PC-9 (cell line): ENCODE measurements around the gene CTNNA3. TPM values are rescaled to one million over a fixed set of nuclear protein-coding genes. Genes with fewer than 3 reads are reported as not detected.

Experiments used
- BruUV-seq: library from RNA; stranded (reverse); fragments of 400-500 nt; replicated peaks from 2 replicates; lab custom pipeline; 2021; lab: Mats Ljungman, UMichigan
- CTCF ChIA-PET: fragments of 300-600 bp; sonication (Branson Sonifier 250); formaldehyde crosslinking; loops from one replicate; lab custom pipeline; 2022; ENCODE audit warnings: antibody characterized with exemption; lab: Charles Lee
- POLR2A ChIA-PET: fragments of 300-600 bp; sonication (Branson Sonifier 250); formaldehyde crosslinking; loops from one replicate; lab custom pipeline; 2022; ENCODE audit warnings: antibody characterized with exemption; ENCODE audit not compliant: unreplicated experiment; lab: Charles Lee
- DNase-seq, 2 experiments: peaks; one replicate each; pipeline versions ENCODE4 v3.0.0 to v3.0.0-alpha.2; 2015 to 2022; ENCODE audit warnings: mixed read lengths in 1 of 2
- H2AFZ ChIP-seq: fragments of 200-600 bp; sonication (generic); 2 replicates; pipeline ENCODE4 v1.8.1; 2017; ENCODE audit warnings: antibody characterized with exemption
- H3F3A ChIP-seq: fragments of 200-600 bp; sonication (generic); 2 replicates; pipeline ENCODE4 v1.8.1; 2017; ENCODE audit warnings: antibody characterized with exemption, mild to moderate bottlenecking, low read depth; ENCODE audit not compliant: insufficient read depth
- H3K27ac ChIP-seq: fragments of 200-600 bp; sonication (generic); 2 replicates; pipeline ENCODE4 v1.6.1; 2016; ENCODE audit warnings: mixed run types
- H3K27me3 ChIP-seq: fragments of 200-600 bp; sonication (generic); 2 replicates; pipeline ENCODE4 v1.6.1; 2016; ENCODE audit warnings: low read depth, mixed run types; ENCODE audit not compliant: insufficient read depth
- H3K36me3 ChIP-seq: fragments of 200-600 bp; sonication (generic); 2 replicates; pipeline ENCODE4 v1.6.1; 2016; ENCODE audit warnings: low read depth, mixed run types
- H3K4me1 ChIP-seq: fragments of 200-600 bp; sonication (generic); replicated peaks from 2 replicates; pipeline ENCODE4 v1.6.1; 2016; ENCODE audit warnings: mixed run types; ENCODE audit not compliant: insufficient read depth
- H3K4me2 ChIP-seq: fragments of 200-600 bp; sonication (generic); 2 replicates; pipeline ENCODE4 v1.6.1; 2017; ENCODE audit warnings: mixed run types
- H3K4me3 ChIP-seq: fragments of 200-600 bp; sonication (generic); 2 replicates; pipeline ENCODE4 v1.6.1; 2016; ENCODE audit warnings: mixed run types
- H3K79me2 ChIP-seq: fragments of 200-600 bp; sonication (generic); 2 replicates; pipeline ENCODE4 v1.6.1; 2017; ENCODE audit warnings: low read depth, mixed run types
- H3K9me2 ChIP-seq: fragments of 200-600 bp; sonication (generic); 2 replicates; pipeline ENCODE4 v1.8.1; 2017; ENCODE audit warnings: mild to moderate bottlenecking; ENCODE audit not compliant: insufficient read depth
- H3K9me3 ChIP-seq: fragments of 200-600 bp; sonication (generic); 2 replicates; pipeline ENCODE4 v1.8.1; 2016; ENCODE audit warnings: low read depth; ENCODE audit not compliant: insufficient read depth
- H4K20me1 ChIP-seq: fragments of 200-600 bp; sonication (generic); 2 replicates; pipeline ENCODE4 v1.8.1; 2017; ENCODE audit not compliant: insufficient read depth
- EZH2 ChIP-seq: fragments of 200-600 bp; sonication (generic); IDR thresholded peaks from 2 replicates; pipeline ENCODE4 v1.8.0; 2017; ENCODE audit warnings: antibody characterized with exemption, low read depth
- intact Hi-C: fragments of 100-400 bp; cut with micrococcal nuclease; formaldehyde crosslinking; loops from one replicate; pipeline ENCODE4 v1.10.0; 2022; ENCODE audit not compliant: unreplicated experiment
- total RNA-seq: library from RNA; stranded (reverse); gene quantifications from 2 replicates; pipeline ENCODE4 v1.2.3, GENCODE V29; 2021
- TF ChIP-seq, protein P1 (sequence below): fragments of 200-600 bp; sonication (generic); conservative IDR thresholded peaks from 2 replicates; pipeline ENCODE4 v1.6.1; 2017; ENCODE audit warnings: mixed run types, antibody characterized with exemption, mild to moderate bottlenecking, moderate library complexity

CTNNA3 gene
- total RNA-seq, 1 experiment from 2014 or later = not detected

DNA sequence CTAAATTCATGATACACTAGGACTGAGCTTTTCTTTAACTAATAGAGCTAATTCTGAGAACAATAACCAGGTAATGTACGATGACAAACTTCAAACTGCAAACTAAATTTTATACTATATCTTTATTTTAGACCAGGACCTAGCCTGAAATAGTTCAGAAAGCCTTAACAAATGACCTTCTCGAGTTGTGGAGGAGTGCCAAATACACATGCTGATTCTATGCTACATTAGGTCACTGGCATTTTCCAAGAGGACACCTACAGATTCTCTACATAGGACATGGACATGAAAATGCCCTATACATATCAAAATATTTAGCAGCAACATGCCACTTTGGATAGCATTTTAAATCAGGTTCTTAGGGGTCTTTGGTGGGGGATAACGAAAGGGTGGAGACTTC lies 814.2 kb downstream of the CTNNA3 start:
- Histone ChIP-seq H3K79me2 (no peaks in the 10 kb centered on the region), H3K27ac (no peak overlapping the region), H3K27me3 (no peaks in the 10 kb centered on the region), H3K9me3 (no peaks in the 10 kb centered on the region), H3K4me3 (no peak overlapping the region), H3K36me3 (no peaks in the 10 kb centered on the region), H4K20me1 (no peaks in the 10 kb centered on the region), H3K9me2 (no peaks in the 10 kb centered on the region), H3K4me1 (no peaks in the 10 kb centered on the region), H2AFZ (no peak overlapping the region), H3K4me2 (no peak overlapping the region), H3F3A (no peaks in the 10 kb centered on the region)
- no peak for DNase-seq
- ChIA-PET POLR2A (no interaction called here), CTCF (no interaction called here)
- intact Hi-C loops = no loop called here
- TF ChIP-seq, protein P1, sequence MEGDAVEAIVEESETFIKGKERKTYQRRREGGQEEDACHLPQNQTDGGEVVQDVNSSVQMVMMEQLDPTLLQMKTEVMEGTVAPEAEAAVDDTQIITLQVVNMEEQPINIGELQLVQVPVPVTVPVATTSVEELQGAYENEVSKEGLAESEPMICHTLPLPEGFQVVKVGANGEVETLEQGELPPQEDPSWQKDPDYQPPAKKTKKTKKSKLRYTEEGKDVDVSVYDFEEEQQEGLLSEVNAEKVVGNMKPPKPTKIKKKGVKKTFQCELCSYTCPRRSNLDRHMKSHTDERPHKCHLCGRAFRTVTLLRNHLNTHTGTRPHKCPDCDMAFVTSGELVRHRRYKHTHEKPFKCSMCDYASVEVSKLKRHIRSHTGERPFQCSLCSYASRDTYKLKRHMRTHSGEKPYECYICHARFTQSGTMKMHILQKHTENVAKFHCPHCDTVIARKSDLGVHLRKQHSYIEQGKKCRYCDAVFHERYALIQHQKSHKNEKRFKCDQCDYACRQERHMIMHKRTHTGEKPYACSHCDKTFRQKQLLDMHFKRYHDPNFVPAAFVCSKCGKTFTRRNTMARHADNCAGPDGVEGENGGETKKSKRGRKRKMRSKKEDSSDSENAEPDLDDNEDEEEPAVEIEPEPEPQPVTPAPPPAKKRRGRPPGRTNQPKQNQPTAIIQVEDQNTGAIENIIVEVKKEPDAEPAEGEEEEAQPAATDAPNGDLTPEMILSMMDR = no peak
- no peak for TF ChIP-seq EZH2
- BruUV-seq = no TSS peak

GRCh38 chr10:66880826-66881225 lies 815.2 kb downstream of the CTNNA3 start:
- ChIA-PET POLR2A (no interaction called here), CTCF (no interaction called here)
- Histone ChIP-seq H3K36me3 (no peaks in the 10 kb centered on the region), H3K27me3 (no peaks in the 10 kb centered on the region), H3K4me1 (no peaks in the 10 kb centered on the region), H3K27ac (no peak overlapping the region), H3K9me3 (no peaks in the 10 kb centered on the region), H4K20me1 (no peaks in the 10 kb centered on the region), H3K4me3 (no peak overlapping the region), H3K79me2 (no peaks in the 10 kb centered on the region), H3K9me2 (no peaks in the 10 kb centered on the region), H3F3A (no peaks in the 10 kb centered on the region), H2AFZ (no peak overlapping the region), H3K4me2 (no peak overlapping the region)
- intact Hi-C loops = no loop called here
- no peak for TF ChIP-seq EZH2
- TF ChIP-seq, protein P1 = no peak
- no TSS peak for BruUV-seq
- DNase-seq = no peak

GRCh38 chr10:66880292-66880691 lies 815.7 kb downstream of the CTNNA3 start:
- no peak overlapping the region for H3K27ac ChIP-seq
- no peaks in the 10 kb centered on the region for H3F3A ChIP-seq
- no peaks in the 10 kb centered on the region for H3K79me2 ChIP-seq
- BruUV-seq = no TSS peak
- CTCF ChIA-PET = no interaction called here
- TF ChIP-seq, protein P1 = no peak
- TF ChIP-seq EZH2 = no peak
- intact Hi-C loops = no loop called here
- POLR2A ChIA-PET = no interaction called here
- H3K4me3 ChIP-seq = no peak overlapping the region
- no peaks in the 10 kb centered on the region for H4K20me1 ChIP-seq
- H3K27me3 ChIP-seq = no peaks in the 10 kb centered on the region
- no peak overlapping the region for H3K4me2 ChIP-seq
- no peak overlapping the region for H2AFZ ChIP-seq
- H3K9me2 ChIP-seq = no peaks in the 10 kb centered on the region
- H3K36me3 ChIP-seq = no peaks in the 10 kb centered on the region
- no peak for DNase-seq
- no peaks in the 10 kb centered on the region for H3K4me1 ChIP-seq
- no peaks in the 10 kb centered on the region for H3K9me3 ChIP-seq
